GM18505 (cell line): ENCODE results near the gene JADE2.
"Not testable (repeated sequence)": the region's sequence is repeated elsewhere in the genome, so short reads cannot be mapped to it uniquely, and the experiment has no call there.

ENCODE experiments used
- ATAC-seq: cut with Tn5 transposase; IDR thresholded peaks from one replicate; pipeline ENCODE4 v1.9.1; 2021; ENCODE audit not compliant: unreplicated experiment
- POLR2A ChIP-seq: IDR thresholded peaks from 4 replicates; pipeline ENCODE4 v1.6.1; 2011; ENCODE audit warnings: borderline replicate concordance; ENCODE audit not compliant: insufficient read depth, insufficient read length; ENCODE audit errors: extremely low read depth

The JADE2 gene

DNA sequence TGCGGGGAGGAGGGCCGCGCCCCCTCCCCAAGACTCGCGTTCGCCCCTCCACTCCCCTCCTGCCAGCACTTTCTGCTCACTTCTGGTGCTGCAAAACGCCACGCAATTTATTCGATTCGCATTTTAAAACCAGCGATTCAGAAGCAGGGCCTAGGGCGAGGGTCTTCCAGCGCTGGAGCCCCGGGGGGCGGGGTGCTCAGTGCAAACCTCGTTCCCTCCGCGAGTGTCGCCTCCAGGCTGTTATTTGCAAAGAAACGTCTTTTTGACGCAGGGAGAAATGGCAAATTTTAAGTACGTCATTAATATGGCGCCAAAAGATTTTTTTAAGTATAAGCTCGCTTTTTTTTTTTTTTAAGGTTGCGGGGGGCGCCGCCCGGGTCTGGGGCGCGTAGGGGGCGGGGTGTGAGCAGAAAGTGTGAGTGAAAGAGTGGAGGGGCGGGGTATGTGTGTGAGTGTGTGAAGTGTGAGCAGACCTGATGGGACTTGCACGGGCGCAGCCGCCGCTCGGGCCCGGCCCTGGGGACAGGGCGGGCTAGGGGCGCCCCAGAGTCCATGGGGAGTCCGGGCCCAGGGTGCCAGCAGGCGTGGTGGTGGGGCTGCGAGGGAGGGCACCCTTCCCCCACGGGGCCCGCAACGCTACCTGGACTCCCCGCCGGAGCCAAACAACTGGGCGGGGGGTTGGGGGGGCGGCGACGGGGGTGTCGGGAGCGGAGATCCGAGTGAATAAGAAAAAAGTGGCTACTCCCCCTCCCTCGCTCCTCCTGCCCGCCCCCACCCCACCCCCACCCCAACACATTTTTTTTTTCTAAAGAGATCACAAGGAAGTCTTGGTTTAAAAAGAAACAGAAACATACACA, at the start of gene JADE2:
TSS of gene JADE2 (plus strand) at position 845 of the 857 bp plus-strand sequence. CDS start 10,188 bp downstream, outside the sequence.
- ATAC-seq: peak; percentile 29
- peak; percentile 45 for TF ChIP-seq POLR2A

DNA sequence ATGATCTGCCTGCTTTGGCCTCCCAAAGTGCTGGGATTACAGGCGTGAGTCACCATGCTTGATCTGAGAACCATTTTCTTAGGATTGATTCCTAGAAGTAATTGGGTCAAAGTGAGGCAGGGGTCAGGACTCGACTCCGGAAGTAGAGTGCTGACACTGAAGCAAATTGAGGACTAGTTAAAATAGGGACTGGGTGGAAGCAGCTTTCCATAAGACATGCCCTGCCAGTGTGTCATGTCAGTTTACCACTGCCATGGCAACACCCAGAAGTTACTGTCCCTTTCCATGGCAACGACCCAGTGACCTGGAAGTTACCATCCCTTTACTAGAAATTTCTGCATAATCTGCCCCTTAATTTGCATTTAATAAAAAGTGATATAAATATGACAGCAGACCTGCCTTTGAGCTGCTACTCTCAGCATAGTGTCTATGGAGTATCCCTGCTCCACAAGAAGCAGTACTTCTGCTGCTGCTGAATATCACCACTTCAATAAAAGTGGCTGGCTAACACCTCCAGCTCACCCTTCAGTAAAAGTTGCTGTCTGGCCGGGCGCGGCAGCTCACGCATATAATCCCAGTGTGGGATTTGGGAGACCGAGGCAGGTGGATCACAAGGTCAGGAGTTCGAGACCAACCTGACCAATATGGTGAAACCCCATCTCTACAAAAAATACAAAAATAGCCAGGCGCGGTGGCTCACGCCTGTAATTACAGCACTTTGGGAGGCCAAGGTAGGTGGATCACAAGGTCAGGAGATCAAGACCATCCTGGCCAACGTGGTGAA, 47.8 kb upstream of the JADE2 start:
- TF ChIP-seq POLR2A: no peak
- no peak for ATAC-seq

DNA sequence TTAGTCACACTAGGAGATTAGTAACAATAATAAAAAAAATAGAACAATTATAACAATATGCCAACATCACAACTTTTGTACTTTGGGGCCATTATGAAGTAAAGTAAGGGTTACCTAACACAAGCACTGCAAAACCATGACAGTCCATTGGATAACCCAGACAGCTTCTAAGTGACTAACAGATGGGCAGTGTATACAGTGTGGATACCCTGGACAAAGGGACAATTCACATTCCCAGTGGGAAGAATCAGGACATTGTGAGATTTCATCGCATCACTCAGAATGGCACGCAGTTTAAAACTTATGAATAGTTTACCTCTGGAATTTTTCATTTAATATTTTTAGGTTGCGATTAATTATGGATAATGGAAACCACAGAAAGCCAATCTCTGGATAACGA, 45.6 kb upstream of the JADE2 start:
- no peak for ATAC-seq
- TF ChIP-seq POLR2A: no peak

DNA sequence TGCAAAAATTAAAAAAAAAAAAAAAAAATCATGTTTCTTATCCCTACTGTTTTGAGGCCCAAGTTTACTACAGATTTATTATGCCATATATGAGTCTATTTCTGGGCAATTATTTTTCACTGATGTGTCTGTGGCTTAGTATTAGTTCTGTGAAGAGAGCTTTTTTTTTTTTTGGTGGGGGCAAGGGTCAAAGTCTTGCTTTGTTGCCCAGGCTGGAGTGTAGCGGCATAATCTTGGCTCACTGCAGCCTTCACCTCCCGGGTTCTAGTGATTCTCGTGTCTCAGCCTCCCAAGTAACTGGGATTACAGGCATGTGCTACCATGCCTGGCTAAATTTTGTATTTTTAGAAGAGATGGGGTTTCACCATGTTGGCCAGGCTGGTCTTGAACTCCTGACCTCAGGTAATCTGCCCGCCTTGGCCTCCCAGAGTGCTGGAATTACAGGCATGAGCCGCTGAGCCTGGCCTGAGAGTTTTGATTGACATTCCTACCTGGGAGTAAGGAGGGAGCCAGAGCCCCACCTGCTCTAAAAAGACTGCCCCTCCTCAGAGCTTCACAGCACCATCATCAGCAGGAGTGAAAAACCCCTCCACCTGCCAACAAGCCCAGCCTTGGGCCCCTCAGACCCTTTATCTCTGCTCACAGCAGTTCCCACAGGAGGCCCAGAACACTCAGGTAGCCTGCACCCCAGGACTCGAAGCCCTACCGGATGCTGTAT, 36.1 kb upstream of the JADE2 start:
- ATAC-seq: no peak
- no peak for TF ChIP-seq POLR2A

DNA sequence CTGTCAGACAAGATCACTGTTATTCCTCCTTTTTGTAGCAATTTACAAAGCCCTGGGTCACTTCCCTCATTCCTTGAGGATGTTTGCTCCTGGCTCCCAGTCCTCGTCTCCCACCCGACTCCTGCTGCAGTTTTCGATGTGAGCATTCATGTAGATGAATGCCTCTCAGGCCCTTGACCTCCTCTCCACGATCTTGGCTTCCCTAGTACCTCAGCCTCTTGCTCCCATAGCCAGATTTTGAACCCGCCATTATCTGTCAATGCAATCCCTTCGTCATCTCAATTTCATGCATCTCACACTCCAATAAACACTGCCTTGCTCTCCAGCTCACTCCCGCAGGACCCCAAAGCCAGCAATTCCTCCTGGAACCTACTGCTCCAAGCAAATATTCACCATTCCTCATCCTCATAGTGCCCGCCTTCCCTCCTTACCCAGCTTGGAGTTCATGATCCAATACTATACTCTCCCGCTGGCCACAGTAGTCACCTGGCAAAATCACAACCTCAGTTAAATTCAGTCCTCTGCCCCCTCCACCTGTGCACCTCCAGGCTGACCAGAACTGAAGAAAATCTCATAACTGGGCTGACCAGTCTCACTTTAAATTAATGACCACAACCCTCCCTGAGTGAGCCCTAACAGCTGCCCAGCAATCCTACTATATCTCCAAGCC, 35.1 kb upstream of the JADE2 start:
- no peak for ATAC-seq
- no peak for TF ChIP-seq POLR2A

DNA sequence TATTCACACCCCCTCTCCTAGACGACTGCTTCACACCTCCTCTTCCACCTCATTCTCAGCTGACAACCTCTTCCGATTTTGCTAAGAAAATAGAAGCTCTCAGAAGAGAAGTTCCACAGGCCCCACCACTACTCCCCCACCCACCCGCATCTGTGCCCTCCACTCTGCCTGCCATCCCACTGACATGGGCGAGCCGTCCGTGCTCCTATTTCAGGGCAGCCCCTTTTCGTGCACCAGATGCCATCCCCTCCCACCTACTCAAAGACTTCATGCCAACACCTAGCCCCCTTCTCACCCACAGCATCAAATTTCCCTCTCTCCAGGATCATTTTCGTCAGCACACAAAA, 34.6 kb upstream of the JADE2 start:
- TF ChIP-seq POLR2A: no peak
- ATAC-seq: no peak

DNA sequence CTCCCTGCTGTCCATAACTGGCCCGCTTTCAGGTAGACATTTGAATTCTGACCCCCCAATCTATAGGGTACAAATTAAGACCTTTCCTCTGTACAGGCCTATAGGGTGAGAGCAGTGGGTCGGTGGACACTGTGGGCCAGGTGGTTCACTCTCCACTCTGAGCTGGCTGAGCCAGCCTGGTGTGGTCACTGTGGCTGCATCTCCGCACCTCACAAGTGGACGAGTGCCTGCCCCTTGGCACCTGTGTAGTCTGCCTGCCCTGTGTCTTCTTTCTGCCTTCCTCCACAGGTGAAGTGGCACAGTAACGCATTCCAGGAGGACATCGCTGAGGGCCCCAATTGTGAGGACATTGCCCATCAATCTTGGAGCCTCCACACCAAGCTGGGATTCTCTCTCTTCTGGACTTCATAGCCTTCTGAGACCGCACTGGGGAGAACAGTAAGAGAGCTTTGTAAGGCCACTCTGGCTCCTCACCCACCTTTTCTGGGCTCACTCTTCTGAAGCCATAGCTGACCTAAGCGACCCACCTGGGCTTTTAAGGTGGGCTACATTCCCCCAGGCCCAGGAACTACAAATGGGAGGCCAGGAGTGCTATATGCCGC, 33.5 kb upstream of the JADE2 start:
- no peak for ATAC-seq
- TF ChIP-seq POLR2A: no peak

DNA sequence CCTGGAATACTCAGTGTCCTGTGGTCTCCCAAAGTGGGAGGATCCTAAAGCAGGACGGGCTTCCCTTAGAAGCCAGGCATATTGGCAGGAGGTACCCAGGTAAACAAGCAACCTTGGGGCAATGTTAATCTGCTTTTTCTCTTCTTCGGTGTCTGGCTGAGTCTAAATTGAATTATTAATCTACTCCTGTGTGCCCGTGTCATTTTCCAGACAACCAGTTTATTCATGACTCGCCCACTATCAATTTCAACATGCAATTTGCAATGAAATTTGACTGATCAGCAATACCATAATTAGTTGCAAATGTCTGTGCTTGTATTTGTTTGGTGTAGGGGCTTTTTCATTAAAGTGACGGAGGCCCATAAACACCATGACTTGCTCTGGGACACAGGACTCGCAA, 32.9 kb upstream of the JADE2 start:
- ATAC-seq: no peak
- no peak for TF ChIP-seq POLR2A

DNA sequence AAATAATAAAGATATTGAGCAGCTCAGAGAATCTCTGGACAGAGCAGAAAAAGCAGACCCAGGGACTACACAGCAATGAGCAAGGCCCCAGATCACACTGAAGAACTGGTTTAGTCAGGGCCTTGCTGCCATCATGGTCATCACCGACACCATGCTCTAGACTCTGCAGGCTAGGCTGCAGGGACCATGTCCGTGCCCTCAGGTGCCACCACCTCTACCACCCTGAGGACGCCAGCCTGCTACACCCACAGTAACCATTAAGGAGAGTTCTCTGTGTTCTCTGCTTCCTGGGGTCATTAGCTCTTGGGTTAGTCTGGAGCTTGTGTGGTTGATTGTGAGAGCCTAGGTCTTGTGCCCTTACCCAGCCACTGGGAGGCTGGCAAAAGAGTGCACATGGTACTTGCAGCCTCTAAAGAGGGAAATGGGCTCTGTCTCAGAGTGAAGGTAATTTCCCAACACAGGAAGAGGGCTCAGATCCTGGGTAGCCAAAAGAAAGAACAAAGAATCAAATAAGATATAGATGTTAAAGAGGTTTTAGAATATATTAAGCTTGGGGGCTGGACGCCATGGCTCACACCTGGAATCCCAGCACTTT, 31.9 kb upstream of the JADE2 start:
- ATAC-seq: no peak
- no peak for TF ChIP-seq POLR2A

DNA sequence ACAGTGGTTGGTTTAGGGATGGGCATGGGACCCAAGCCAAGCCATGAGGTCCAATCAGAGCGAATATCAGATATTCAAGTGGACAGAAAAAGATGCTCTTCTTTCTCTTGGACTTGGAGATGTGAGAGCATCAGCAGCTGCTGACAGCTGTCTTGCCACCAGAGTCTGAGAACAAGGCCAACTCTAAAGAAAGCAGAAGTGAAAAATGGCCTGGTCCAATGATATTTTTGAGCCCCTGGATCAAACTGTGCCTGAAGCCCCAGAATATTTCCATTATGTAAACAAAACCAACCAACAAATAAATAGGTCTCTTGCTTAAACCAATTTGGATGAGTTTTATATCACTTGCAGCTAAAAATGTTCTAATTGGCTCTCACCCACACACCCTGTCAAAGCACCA, 30.7 kb upstream of the JADE2 start:
- TF ChIP-seq POLR2A: no peak
- ATAC-seq: no peak

DNA sequence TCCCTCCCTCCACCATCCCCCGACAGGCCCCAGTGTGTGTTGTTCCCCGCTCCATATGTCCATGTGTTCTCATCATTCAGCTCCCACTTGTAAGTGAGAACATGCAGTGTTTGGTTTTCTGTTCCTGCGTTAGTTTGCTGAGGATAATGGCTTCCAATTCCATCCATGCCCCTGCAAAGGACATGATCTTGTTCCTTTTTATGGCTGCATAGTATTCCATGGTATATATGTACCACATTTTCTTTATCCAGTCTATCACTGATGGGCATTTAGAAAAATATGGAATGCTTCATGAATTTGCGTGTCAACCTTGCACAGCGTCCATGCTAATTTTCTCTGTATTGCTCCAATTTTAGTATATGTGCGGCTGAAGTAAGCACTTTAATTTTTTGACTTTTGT, 25.6 kb upstream of the JADE2 start:
- not testable (repeated sequence) for ATAC-seq

DNA sequence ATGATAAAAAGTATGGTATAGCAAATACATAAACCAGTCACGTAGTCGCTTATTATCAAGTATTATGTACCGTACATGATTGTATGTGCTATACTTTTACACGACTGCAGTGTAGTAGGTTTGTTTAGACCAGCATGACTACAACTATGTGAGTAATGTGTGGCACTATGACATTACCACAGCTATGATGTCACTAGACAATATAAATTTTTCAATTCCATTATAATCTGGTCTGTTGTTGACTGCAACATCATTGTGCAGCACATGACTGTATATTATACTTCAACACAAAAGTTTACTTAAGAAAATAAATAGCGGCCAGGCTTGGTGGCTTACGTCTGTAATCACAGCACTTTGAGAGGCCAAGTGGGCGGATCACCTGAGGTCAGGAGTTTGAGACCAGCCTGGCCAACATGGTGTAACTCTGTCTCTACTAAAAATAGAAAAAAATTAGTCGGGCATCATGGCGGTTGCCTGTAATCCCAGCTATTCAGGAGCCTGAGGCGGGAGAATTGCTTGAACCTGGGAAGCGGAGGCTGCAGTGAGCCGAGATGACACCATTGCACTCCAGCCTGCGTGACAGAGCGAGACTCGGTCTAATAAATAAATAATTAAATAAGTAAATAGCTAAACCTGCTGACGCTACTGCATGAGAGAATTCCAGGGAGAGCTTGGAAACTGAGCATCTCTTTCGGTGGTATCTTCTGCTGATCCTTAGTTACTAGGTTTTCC, 24.6 kb upstream of the JADE2 start:
- no peak for ATAC-seq
- no peak for TF ChIP-seq POLR2A

DNA sequence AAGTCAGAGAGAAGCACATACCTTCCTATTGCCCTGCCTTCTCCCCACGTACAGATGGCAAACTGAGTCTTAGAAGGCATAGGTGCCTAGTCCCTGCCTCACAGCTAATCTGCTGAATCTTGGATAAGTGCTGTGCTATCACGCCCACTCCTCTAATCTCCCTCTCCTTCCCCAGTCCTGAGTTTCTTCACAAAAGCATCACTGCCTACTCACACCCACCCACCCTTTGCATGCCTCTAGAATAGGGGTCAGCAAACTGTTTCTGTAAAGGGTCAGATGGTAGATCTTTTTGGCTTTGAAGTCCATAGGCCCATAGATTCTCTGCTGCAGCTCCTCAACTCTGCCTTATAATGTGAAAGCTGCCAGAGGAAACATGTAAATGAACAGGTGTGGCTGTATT, 23.2 kb upstream of the JADE2 start:
- TF ChIP-seq POLR2A: no peak
- no peak for ATAC-seq
